Measurements from ENCODE around the gene ADAM30.

Gene ADAM30

GRCh38 chr1:119909890-119910596 lies 13.7 kb upstream of the ADAM30 start:
- DNase-seq (ENCODE audit: insufficient read length, low spot score) (no peak), FAIRE-seq (no peak)
- no peak for TF ChIP-seq CTCF (IDR thresholded peaks at IDR 0.05; ENCODE audit: insufficient read depth, missing control alignments)

- TF ChIP-seq CTCF (IDR thresholded peaks at IDR 0.05; ENCODE audit: insufficient read depth, missing control alignments), result no peak
- DNase-seq (ENCODE audit: insufficient read length, low spot score) (no peak), FAIRE-seq (no peak)
Observed at GRCh38 chr1:119908661-119909060, 12.3 kb upstream of the ADAM30 start.

- no peak for TF ChIP-seq CTCF (IDR thresholded peaks at IDR 0.05; ENCODE audit: insufficient read depth, missing control alignments)
- DNase-seq (ENCODE audit: insufficient read length, low spot score) (no peak), FAIRE-seq (no peak)
Observed at GRCh38 chr1:119906927-119907652, 10.8 kb upstream of the ADAM30 start.

GRCh38 chr1:119903443-119903835 lies 7.1 kb upstream of the ADAM30 start:
- FAIRE-seq, result no peak
- no peak for TF ChIP-seq CTCF (IDR thresholded peaks at IDR 0.05; ENCODE audit: insufficient read depth, missing control alignments)
- DNase-seq (ENCODE audit: insufficient read length, low spot score), result no peak

GRCh38 chr1:119902775-119903442 lies 6.6 kb upstream of the ADAM30 start:
- no peak for TF ChIP-seq CTCF (IDR thresholded peaks at IDR 0.05; ENCODE audit: insufficient read depth, missing control alignments)
- FAIRE-seq (no peak), DNase-seq (ENCODE audit: insufficient read length, low spot score) (no peak)

GRCh38 chr1:119898981-119899720 lies 2.8 kb upstream of the ADAM30 start:
- TF ChIP-seq CTCF (IDR thresholded peaks at IDR 0.05; ENCODE audit: insufficient read depth, missing control alignments), result no peak
- no peak for FAIRE-seq
- no peak for DNase-seq (ENCODE audit: insufficient read length, low spot score)

All from D721Med (cell line).